ENCODE results near the gene NPR3.

Gene NPR3

DNA sequence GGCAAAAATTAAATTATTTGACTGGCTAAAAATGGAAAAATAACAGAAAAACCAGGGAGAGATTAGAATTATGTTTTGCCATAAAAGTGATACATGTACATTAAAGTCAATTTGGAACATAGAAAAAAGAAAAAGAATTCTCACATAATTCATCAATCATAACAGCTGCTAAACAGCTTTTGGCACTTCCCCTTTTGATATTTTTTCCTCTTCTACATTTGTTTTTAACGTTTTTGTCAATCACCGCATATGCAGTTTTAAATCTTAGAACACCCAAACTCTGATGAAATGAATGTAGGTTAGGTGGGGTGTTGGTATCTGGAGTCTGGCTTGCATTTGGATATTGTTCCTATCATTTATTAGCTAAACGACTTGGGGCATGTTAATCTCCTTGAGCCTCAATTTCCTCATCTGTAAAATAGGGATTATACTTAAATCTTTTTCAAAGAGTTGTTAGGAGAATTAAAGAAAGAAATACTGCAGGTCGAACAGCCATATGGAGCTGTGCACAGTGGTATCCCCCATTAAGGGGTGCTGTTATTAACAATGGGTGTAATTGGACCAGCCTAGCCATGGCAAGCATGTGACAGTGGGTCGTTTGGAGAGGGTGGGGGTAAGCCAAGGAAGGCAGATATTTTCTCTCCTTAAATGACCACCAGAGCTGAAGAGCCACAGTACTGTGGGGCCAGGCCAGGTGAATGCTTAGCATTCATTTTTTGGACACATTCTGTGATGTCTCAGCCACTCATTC, 22.6 kb downstream of the NPR3 start:
- Histone ChIP-seq H3K9me3 (no peaks in the 10 kb centered on the region), H3K36me3 (no peaks in the 10 kb centered on the region), H3K4me3 (ENCODE audit: low read depth in 1 of 2, low read length in 1 of 2) (no peak overlapping the region), H3K27me3 (peaks cover 23% of the 10 kb centered on the region), H3K27ac (no peak overlapping the region), H3K4me1 (ENCODE audit: control insufficient read depth in 1 of 2, insufficient read depth in 1 of 2, low read depth in 1 of 2, low read length in 1 of 2) (no peaks in the 10 kb centered on the region)
- no peak for TF ChIP-seq CTCF (IDR thresholded peaks at IDR 0.05)

- no peaks in the 10 kb centered on the region for H3K9me3 ChIP-seq
- H3K27ac ChIP-seq = no peak overlapping the region
- no peak overlapping the region for H3K4me3 ChIP-seq (ENCODE audit: low read depth in 1 of 2, low read length in 1 of 2)
- no peaks in the 10 kb centered on the region for H3K36me3 ChIP-seq
- H3K27me3 ChIP-seq = peaks cover 23% of the 10 kb centered on the region
- H3K4me1 ChIP-seq (ENCODE audit: control insufficient read depth in 1 of 2, insufficient read depth in 1 of 2, low read depth in 1 of 2, low read length in 1 of 2) = no peaks in the 10 kb centered on the region
- no peak for TF ChIP-seq CTCF (IDR thresholded peaks at IDR 0.05)
These were observed 23.8 kb downstream of the NPR3 start for GRCh38 chr5:32734827-32735378.

DNA sequence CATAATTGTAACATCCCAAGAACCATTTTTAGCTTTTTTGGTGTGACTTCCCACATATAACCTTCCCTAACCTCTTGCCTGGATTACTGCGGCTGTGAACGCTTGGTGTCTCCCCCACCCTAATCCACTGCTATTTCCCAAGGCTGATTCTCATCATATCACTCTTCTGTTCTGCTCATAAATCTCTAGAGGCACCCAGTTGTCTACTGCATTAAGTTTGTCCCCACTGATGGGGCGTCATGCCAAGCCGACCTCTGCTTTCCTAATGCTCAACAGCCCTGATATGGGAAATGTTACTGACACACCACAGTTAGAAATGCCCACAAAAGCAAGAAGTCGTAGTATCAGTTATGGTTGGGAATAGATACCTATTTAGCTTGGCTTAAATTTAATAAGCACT, 24.4 kb downstream of the NPR3 start:
- no peak overlapping the region for H3K27ac ChIP-seq
- TF ChIP-seq CTCF (IDR thresholded peaks at IDR 0.05) = no peak
- H3K9me3 ChIP-seq = no peaks in the 10 kb centered on the region
- H3K4me3 ChIP-seq (ENCODE audit: low read depth in 1 of 2, low read length in 1 of 2) = no peak overlapping the region
- H3K4me1 ChIP-seq (ENCODE audit: control insufficient read depth in 1 of 2, insufficient read depth in 1 of 2, low read depth in 1 of 2, low read length in 1 of 2) = no peaks in the 10 kb centered on the region
- no peaks in the 10 kb centered on the region for H3K36me3 ChIP-seq
- peaks cover 23% of the 10 kb centered on the region for H3K27me3 ChIP-seq

GRCh38 chr5:32736842-32737241, 25.7 kb downstream of the NPR3 start:
- Histone ChIP-seq H3K4me3 (ENCODE audit: low read depth in 1 of 2, low read length in 1 of 2) (no peak overlapping the region), H3K36me3 (no peaks in the 10 kb centered on the region), H3K4me1 (ENCODE audit: control insufficient read depth in 1 of 2, insufficient read depth in 1 of 2, low read depth in 1 of 2, low read length in 1 of 2) (no peaks in the 10 kb centered on the region), H3K9me3 (no peaks in the 10 kb centered on the region), H3K27ac (no peak overlapping the region), H3K27me3 (peaks cover 23% of the 10 kb centered on the region)
- TF ChIP-seq CTCF (IDR thresholded peaks at IDR 0.05) = no peak

GRCh38 chr5:32740651-32741050, 29.5 kb downstream of the NPR3 start:
- Histone ChIP-seq H3K36me3 (no peaks in the 10 kb centered on the region), H3K27me3 (peaks cover 2% of the 10 kb centered on the region), H3K27ac (no peak overlapping the region), H3K4me3 (ENCODE audit: low read depth in 1 of 2, low read length in 1 of 2) (no peak overlapping the region), H3K9me3 (no peaks in the 10 kb centered on the region), H3K4me1 (ENCODE audit: control insufficient read depth in 1 of 2, insufficient read depth in 1 of 2, low read depth in 1 of 2, low read length in 1 of 2) (no peaks in the 10 kb centered on the region)
- no peak for TF ChIP-seq CTCF (IDR thresholded peaks at IDR 0.05)
